ENCODE results near the gene C17orf113. TPM values are rescaled to one million over a fixed set of nuclear protein-coding genes. Genes with fewer than 3 reads are reported as not detected.

C17orf113 gene
- total and polyA plus RNA-seq, 2 experiments from 2014 or later = 0.29 to 2.1 TPM

DNA sequence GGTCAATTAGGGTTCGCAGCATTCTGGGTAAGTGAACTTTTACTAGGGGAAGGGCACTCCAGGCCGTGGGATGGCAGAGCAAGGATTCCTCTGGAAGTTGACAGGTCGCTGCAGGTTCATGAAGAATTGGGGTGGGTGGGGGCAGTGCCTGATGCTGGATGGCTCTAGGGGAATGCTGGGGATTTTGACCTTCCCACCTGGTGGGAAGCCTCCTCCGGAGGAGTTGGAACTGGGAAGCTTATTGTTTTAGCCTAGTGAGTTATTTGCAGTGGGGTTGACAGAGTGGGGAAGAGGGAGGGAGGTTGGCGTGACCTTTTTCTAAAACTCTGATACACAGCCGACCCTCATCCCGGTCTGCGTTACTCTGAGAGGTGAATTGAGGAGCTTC lies 606 bp upstream of the C17orf113 start:
- H3K27ac Mint-ChIP-seq = no peak overlapping the region
- Histone ChIP-seq H3K4me2 (peak overlapping the region; percentile 84), H2AFZ (no peak overlapping the region), H3K4me3 (peak overlapping the region; percentile 63), H3K27me3 (ENCODE audit: insufficient read depth) (no peaks in the 10 kb centered on the region), H3K36me3 (ENCODE audit: insufficient read depth) (no peaks in the 10 kb centered on the region), H3K27ac (ENCODE audit: low read depth) (no peak overlapping the region), H3K4me1 (ENCODE audit: insufficient read depth) (peaks cover 34% of the 10 kb centered on the region), H3F3A (replicated peaks; ENCODE audit: low read depth) (0 out of 2 replicates have a peak, but pooled peaks cover 7% of the 10 kb centered on the region), H3K79me2 (replicated peaks; ENCODE audit: insufficient read depth) (no peaks in the 10 kb centered on the region), H4K20me1 (replicated peaks; ENCODE audit: insufficient read depth) (no peaks in the 10 kb centered on the region), H3K9me2 (ENCODE audit: insufficient read depth) (no peaks in the 10 kb centered on the region)
- TF ChIP-seq JUNB (IDR thresholded peaks at IDR 0.05; ENCODE audit: unreplicated experiment) = no peak
- TF ChIP-seq, protein P1, sequence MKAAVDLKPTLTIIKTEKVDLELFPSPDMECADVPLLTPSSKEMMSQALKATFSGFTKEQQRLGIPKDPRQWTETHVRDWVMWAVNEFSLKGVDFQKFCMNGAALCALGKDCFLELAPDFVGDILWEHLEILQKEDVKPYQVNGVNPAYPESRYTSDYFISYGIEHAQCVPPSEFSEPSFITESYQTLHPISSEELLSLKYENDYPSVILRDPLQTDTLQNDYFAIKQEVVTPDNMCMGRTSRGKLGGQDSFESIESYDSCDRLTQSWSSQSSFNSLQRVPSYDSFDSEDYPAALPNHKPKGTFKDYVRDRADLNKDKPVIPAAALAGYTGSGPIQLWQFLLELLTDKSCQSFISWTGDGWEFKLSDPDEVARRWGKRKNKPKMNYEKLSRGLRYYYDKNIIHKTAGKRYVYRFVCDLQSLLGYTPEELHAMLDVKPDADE (IDR thresholded peaks at IDR 0.05) = no peak
- no peak for TF ChIP-seq ZNF331 (CRISPR knock-in tag; IDR thresholded peaks at IDR 0.05; ENCODE audit: low read depth)
- TF ChIP-seq EZH2phosphoT487 (IDR thresholded peaks at IDR 0.05; ENCODE audit: unreplicated experiment) = no peak
- TF ChIP-seq CREB1 (CRISPR knock-in tag; IDR thresholded peaks at IDR 0.05; ENCODE audit: low read depth) = no peak
- TF ChIP-seq EZH2 (IDR thresholded peaks at IDR 0.05; ENCODE audit: low read depth, unreplicated experiment) = no peak
- TF ChIP-seq, protein P2, sequence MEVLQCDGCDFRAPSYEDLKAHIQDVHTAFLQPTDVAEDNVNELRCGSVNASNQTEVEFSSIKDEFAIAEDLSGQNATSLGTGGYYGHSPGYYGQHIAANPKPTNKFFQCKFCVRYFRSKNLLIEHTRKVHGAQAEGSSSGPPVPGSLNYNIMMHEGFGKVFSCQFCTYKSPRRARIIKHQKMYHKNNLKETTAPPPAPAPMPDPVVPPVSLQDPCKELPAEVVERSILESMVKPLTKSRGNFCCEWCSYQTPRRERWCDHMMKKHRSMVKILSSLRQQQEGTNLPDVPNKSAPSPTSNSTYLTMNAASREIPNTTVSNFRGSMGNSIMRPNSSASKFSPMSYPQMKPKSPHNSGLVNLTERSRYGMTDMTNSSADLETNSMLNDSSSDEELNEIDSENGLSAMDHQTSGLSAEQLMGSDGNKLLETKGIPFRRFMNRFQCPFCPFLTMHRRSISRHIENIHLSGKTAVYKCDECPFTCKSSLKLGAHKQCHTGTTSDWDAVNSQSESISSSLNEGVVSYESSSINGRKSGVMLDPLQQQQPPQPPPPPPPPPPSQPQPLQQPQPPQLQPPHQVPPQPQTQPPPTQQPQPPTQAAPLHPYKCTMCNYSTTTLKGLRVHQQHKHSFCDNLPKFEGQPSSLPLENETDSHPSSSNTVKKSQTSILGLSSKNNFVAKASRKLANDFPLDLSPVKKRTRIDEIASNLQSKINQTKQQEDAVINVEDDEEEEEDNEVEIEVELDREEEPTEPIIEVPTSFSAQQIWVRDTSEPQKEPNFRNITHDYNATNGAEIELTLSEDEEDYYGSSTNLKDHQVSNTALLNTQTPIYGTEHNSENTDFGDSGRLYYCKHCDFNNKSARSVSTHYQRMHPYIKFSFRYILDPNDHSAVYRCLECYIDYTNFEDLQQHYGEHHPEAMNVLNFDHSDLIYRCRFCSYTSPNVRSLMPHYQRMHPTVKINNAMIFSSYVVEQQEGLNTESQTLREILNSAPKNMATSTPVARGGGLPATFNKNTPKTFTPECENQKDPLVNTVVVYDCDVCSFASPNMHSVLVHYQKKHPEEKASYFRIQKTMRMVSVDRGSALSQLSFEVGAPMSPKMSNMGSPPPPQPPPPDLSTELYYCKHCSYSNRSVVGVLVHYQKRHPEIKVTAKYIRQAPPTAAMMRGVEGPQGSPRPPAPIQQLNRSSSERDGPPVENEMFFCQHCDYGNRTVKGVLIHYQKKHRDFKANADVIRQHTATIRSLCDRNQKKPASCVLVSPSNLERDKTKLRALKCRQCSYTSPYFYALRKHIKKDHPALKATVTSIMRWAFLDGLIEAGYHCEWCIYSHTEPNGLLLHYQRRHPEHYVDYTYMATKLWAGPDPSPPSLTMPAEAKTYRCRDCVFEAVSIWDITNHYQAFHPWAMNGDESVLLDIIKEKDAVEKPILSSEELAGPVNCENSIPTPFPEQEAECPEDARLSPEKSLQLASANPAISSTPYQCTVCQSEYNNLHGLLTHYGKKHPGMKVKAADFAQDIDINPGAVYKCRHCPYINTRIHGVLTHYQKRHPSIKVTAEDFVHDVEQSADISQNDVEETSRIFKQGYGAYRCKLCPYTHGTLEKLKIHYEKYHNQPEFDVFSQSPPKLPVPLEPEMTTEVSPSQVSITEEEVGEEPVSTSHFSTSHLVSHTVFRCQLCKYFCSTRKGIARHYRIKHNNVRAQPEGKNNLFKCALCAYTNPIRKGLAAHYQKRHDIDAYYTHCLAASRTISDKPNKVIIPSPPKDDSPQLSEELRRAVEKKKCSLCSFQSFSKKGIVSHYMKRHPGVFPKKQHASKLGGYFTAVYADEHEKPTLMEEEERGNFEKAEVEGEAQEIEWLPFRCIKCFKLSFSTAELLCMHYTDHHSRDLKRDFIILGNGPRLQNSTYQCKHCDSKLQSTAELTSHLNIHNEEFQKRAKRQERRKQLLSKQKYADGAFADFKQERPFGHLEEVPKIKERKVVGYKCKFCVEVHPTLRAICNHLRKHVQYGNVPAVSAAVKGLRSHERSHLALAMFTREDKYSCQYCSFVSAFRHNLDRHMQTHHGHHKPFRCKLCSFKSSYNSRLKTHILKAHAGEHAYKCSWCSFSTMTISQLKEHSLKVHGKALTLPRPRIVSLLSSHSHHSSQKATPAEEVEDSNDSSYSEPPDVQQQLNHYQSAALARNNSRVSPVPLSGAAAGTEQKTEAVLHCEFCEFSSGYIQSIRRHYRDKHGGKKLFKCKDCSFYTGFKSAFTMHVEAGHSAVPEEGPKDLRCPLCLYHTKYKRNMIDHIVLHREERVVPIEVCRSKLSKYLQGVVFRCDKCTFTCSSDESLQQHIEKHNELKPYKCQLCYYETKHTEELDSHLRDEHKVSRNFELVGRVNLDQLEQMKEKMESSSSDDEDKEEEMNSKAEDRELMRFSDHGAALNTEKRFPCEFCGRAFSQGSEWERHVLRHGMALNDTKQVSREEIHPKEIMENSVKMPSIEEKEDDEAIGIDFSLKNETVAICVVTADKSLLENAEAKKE (CRISPR knock-in tag; IDR thresholded peaks at IDR 0.05) = no peak
- TF ChIP-seq POLR2AphosphoS5 (IDR thresholded peaks at IDR 0.05; ENCODE audit: low read depth) = no peak
- no peak for TF ChIP-seq NANOG (IDR thresholded peaks at IDR 0.05; ENCODE audit: borderline replicate concordance)
- TF ChIP-seq, protein P3, sequence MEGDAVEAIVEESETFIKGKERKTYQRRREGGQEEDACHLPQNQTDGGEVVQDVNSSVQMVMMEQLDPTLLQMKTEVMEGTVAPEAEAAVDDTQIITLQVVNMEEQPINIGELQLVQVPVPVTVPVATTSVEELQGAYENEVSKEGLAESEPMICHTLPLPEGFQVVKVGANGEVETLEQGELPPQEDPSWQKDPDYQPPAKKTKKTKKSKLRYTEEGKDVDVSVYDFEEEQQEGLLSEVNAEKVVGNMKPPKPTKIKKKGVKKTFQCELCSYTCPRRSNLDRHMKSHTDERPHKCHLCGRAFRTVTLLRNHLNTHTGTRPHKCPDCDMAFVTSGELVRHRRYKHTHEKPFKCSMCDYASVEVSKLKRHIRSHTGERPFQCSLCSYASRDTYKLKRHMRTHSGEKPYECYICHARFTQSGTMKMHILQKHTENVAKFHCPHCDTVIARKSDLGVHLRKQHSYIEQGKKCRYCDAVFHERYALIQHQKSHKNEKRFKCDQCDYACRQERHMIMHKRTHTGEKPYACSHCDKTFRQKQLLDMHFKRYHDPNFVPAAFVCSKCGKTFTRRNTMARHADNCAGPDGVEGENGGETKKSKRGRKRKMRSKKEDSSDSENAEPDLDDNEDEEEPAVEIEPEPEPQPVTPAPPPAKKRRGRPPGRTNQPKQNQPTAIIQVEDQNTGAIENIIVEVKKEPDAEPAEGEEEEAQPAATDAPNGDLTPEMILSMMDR (conservative IDR thresholded peaks at IDR 0.05; ENCODE audit: low read depth in 2 of 2) = no peak
- no peak for TF ChIP-seq ZNF114 (CRISPR knock-in tag; IDR thresholded peaks at IDR 0.05)
- H3K36me3 Mint-ChIP-seq (ENCODE audit: low read depth) = no peaks in the 10 kb centered on the region
- no peaks in the 10 kb centered on the region for H3K9me3 Mint-ChIP-seq
- no peak for DNase-seq (ENCODE audit: low spot score)
- peak; percentile 2; the same call in 2 of the 3 replicates for ATAC-seq
- peak overlapping the region; percentile 84 for H3K4me3 Mint-ChIP-seq
- peaks cover 51% of the 10 kb centered on the region for H3K4me1 Mint-ChIP-seq
- peaks cover 22% of the 10 kb centered on the region for H3K27me3 Mint-ChIP-seq (ENCODE audit: insufficient read depth, low read depth, poor library complexity)
